KG1 (cell line): Measurements from ENCODE around the gene ZNF263.

Source experiments
- DNase-seq: peaks from one replicate; lab custom pipeline; 2025; lab: John Stamatoyannopoulos, UW

The ZNF263 gene

GRCh38 chr16:3327514-3327913 lies 44.2 kb downstream of the ZNF263 start:
- DNase-seq, result no peak

DNA sequence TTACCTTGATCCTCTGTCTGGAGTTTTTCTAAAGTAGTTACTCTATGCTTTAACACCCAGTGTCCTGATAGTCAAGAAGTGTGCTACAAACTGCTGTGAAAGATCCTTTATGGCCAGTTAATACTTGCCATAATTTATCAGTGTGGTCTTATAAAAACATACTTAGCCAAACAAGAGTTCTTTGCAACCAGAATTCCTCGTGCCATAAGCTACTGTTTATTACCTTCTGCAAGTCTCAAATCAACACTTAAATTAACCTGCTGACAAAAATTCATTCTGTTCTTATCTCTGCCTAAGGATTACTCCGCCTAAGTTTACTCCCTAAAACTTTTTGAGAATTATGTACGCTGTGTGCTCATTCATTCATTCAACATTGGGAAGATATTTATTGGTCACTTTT lies 44.8 kb downstream of the ZNF263 start:
- DNase-seq, result no peak

DNA sequence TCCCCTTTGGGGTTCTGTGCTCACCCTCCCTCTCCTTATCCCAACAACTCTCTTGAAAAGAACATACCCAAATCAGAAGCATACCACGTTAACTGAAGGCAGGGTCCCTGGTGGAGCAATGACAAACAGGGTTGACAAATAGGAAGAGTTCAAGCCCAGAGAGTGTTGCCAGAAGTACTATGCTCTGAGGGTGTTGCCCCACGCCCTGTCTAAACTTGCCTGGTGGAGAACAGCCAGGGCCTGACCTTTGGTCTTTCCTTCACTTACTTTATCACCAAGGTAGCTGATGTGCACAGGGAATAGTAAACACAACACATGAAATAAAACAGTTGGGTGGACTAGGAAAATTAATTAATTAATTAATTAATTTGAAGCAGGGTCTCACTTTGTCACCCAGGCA lies 45.4 kb downstream of the ZNF263 start:
- DNase-seq, result no peak
